ENCODE measurements around the gene MICAL2.
"Not testable (repeated sequence)": the region's sequence is repeated elsewhere in the genome, so short reads cannot be mapped to it uniquely, and the experiment has no call there.

The MICAL2 gene

GRCh38 chr11:12130180-12130980 lies 20.0 kb downstream of the MICAL2 start:
- in situ Hi-C loops (cut with MboI; ENCODE audit: low sequenced_read_pairs), result no loop called here

GRCh38 chr11:12131943-12132789 lies 21.8 kb downstream of the MICAL2 start:
- in situ Hi-C loops (cut with MboI; ENCODE audit: low sequenced_read_pairs), result no loop called here

GRCh38 chr11:12132790-12133145 lies 22.4 kb downstream of the MICAL2 start:
- in situ Hi-C loops (cut with MboI; ENCODE audit: low sequenced_read_pairs), result no loop called here

GRCh38 chr11:12133547-12134235 lies 23.3 kb downstream of the MICAL2 start:
- in situ Hi-C loops (cut with MboI; ENCODE audit: low sequenced_read_pairs), result no loop called here

GRCh38 chr11:12134236-12134585 lies 23.8 kb downstream of the MICAL2 start:
- in situ Hi-C loops (cut with MboI; ENCODE audit: low sequenced_read_pairs), result no loop called here

GRCh38 chr11:12135185-12135584 lies 24.8 kb downstream of the MICAL2 start:
- in situ Hi-C loops (cut with MboI; ENCODE audit: low sequenced_read_pairs), result no loop called here

- in situ Hi-C loops (cut with MboI; ENCODE audit: low sequenced_read_pairs), result no loop called here
These were observed 26.8 kb downstream of the MICAL2 start for GRCh38 chr11:12137005-12137690.

GRCh38 chr11:12137938-12138731 lies 27.7 kb downstream of the MICAL2 start:
- in situ Hi-C loops (cut with MboI; ENCODE audit: low sequenced_read_pairs), result no loop called here

GRCh38 chr11:12139144-12139881 lies 28.9 kb downstream of the MICAL2 start:
- in situ Hi-C loops (cut with MboI; ENCODE audit: low sequenced_read_pairs), result no loop called here

GRCh38 chr11:12140186-12140793 lies 29.9 kb downstream of the MICAL2 start:
- in situ Hi-C loops (cut with MboI; ENCODE audit: low sequenced_read_pairs), result no loop called here

GRCh38 chr11:12141283-12141682 lies 30.9 kb downstream of the MICAL2 start:
- in situ Hi-C loops (cut with MboI; ENCODE audit: low sequenced_read_pairs), result no loop called here

- in situ Hi-C loops (cut with MboI; ENCODE audit: low sequenced_read_pairs), result no loop called here
These were observed 31.8 kb downstream of the MICAL2 start for GRCh38 chr11:12142176-12142575.

GRCh38 chr11:12142909-12143308 lies 32.5 kb downstream of the MICAL2 start:
- in situ Hi-C loops (cut with MboI; ENCODE audit: low sequenced_read_pairs), result no loop called here

- in situ Hi-C loops (cut with MboI; ENCODE audit: low sequenced_read_pairs), result no loop called here
These were observed 33.3 kb downstream of the MICAL2 start for GRCh38 chr11:12143461-12144258.

- in situ Hi-C loops (cut with MboI; ENCODE audit: low sequenced_read_pairs), result no loop called here
These were observed 34.2 kb downstream of the MICAL2 start for GRCh38 chr11:12144330-12145174.

GRCh38 chr11:12146678-12147077 lies 36.3 kb downstream of the MICAL2 start:
- in situ Hi-C loops (cut with MboI; ENCODE audit: low sequenced_read_pairs), result not testable (repeated sequence)

- in situ Hi-C loops (cut with MboI; ENCODE audit: low sequenced_read_pairs), result no loop called here
These were observed 37.4 kb downstream of the MICAL2 start for GRCh38 chr11:12147827-12148226.
